Urinary bladder (tissue), 4 donors: ENCODE measurements around the gene TIMM23. TPM values are rescaled to one million over a fixed set of nuclear protein-coding genes. Genes with fewer than 3 reads are reported as not detected.
"Not testable (repeated sequence)": the region's sequence is repeated elsewhere in the genome, so short reads cannot be mapped to it uniquely, and the experiment has no call there.

Experiments used
- DNase-seq: peaks from one replicate; pipeline ENCODE4 v3.0.0-alpha.2; 2015; ENCODE audit errors: extremely low spot score
- H3K27ac ChIP-seq: one replicate; pipeline ENCODE4 v1.5.1; 2013; ENCODE audit warnings: low read depth, mild to moderate bottlenecking, moderate library complexity
- H3K36me3 ChIP-seq: one replicate; pipeline ENCODE4 v1.6.1; 2013; ENCODE audit warnings: mild to moderate bottlenecking, moderate library complexity; ENCODE audit not compliant: insufficient read depth
- H3K4me1 ChIP-seq: one replicate; pipeline ENCODE4 v1.6.1; 2013; ENCODE audit warnings: mild to moderate bottlenecking, moderate library complexity; ENCODE audit not compliant: insufficient read depth
- H3K4me3 ChIP-seq: one replicate; pipeline ENCODE4 v1.5.1; 2013; ENCODE audit warnings: low read depth, low read length
- WGBS: extraction: QIAGEN DNeasy Blood & Tissue Kit; methylation state at CpG from one replicate; pipeline ENCODE4 v1.1.7; 2013; 5-methylcytosine and 5-hydroxymethylcytosine counted together
- polyA plus RNA-seq: library from polyadenylated mRNA; stranded (reverse); fragments of 200-250 nt; gene quantifications from one replicate; pipeline ENCODE4 v1.2.3, GENCODE V29; 2013
- small RNA-seq: library from RNA; depleted of rRNA; stranded (forward); fragments of <200 nt; gene quantifications from one replicate; pipeline ENCODE3, GENCODE V24; 2014
- total RNA-seq: library from RNA; depleted of rRNA; stranded (reverse); fragments of >200 nt; gene quantifications from one replicate; pipeline ENCODE4 v1.2.3, GENCODE V29; 2014
- donor health status: healthy with polysubstance abuse.
- donor health status: healthy.

The TIMM23 gene
- total and polyA plus RNA-seq, 2 donors = 36.3 to 46.7 TPM

GRCh38 chr10:46037107-46037825 lies 65.0 kb downstream of the TIMM23 start:
- WGBS = 84% methylated on average over 8 of the region's 8 CpGs
- Histone ChIP-seq H3K36me3 (no peaks in the 10 kb centered on the region), H3K27ac (no peak overlapping the region), H3K4me1 (no peaks in the 10 kb centered on the region), H3K4me3 (no peak overlapping the region)
- no peak for DNase-seq

GRCh38 chr10:46040004-46040403 lies 67.7 kb downstream of the TIMM23 start:
- DNase-seq = no peak
- H3K4me3 ChIP-seq = no peak overlapping the region
- no peaks in the 10 kb centered on the region for H3K36me3 ChIP-seq
- no peak overlapping the region for H3K27ac ChIP-seq
- H3K4me1 ChIP-seq = no peaks in the 10 kb centered on the region
- 85% methylated on average over 3 of the region's 3 CpGs for WGBS

GRCh38 chr10:46042527-46042926 lies 70.2 kb downstream of the TIMM23 start:
- no peaks in the 10 kb centered on the region for H3K4me1 ChIP-seq
- no peak for DNase-seq
- WGBS = 59% methylated on average over 4 of the region's 4 CpGs
- no peaks in the 10 kb centered on the region for H3K36me3 ChIP-seq
- H3K4me3 ChIP-seq = no peak overlapping the region
- no peak overlapping the region for H3K27ac ChIP-seq

GRCh38 chr10:46046261-46046660 lies 74.0 kb downstream of the TIMM23 start, which contains the start of gene MSMB:
Gene MSMB (minus strand): TSS chr10:46046269. CDS start chr10:46046237, 32 bp downstream.
- Histone ChIP-seq H3K36me3 (no peaks in the 10 kb centered on the region), H3K4me3 (no peak within 1 kb of the TSS), H3K27ac (no peak within 1 kb of the TSS), H3K4me1 (no peaks in the 10 kb centered on the region)
- DNase-seq = no peak
- 82% methylated on average over 7 of the region's 7 CpGs for WGBS

- WGBS = 47% methylated on average over 2 of the region's 2 CpGs
- Histone ChIP-seq H3K36me3 (no peaks in the 10 kb centered on the region), H3K4me3 (no peak overlapping the region), H3K4me1 (no peaks in the 10 kb centered on the region), H3K27ac (no peak overlapping the region)
- no peak for DNase-seq
Observed at GRCh38 chr10:46048152-46048551, 75.9 kb downstream of the TIMM23 start.

- H3K27ac ChIP-seq, H3K4me3 ChIP-seq, H3K4me1 ChIP-seq, DNase-seq, H3K36me3 ChIP-seq: not testable (repeated sequence)
- WGBS = 95% methylated on average over 11 of the region's 11 CpGs
Observed at GRCh38 chr10:46049497-46049831, 77.2 kb downstream of the TIMM23 start.

- no peaks in the 10 kb centered on the region for H3K4me1 ChIP-seq
- no peak for DNase-seq
- H3K27ac ChIP-seq = no peak overlapping the region
- no peaks in the 10 kb centered on the region for H3K36me3 ChIP-seq
- no peak overlapping the region for H3K4me3 ChIP-seq
- 41% methylated on average over 11 of the region's 11 CpGs for WGBS
Observed at GRCh38 chr10:46050941-46051623, 78.8 kb downstream of the TIMM23 start.

GRCh38 chr10:46052057-46052790 lies 79.9 kb downstream of the TIMM23 start:
- Histone ChIP-seq H3K4me3 (no peak overlapping the region), H3K27ac (no peak overlapping the region), H3K4me1 (no peaks in the 10 kb centered on the region), H3K36me3 (no peaks in the 10 kb centered on the region)
- WGBS = 47% methylated on average over 7 of the region's 7 CpGs
- DNase-seq = no peak

GRCh38 chr10:46052791-46053375 lies 80.6 kb downstream of the TIMM23 start:
- 84% methylated on average over 6 of the region's 6 CpGs for WGBS
- Histone ChIP-seq H3K27ac (no peak overlapping the region), H3K4me1 (no peaks in the 10 kb centered on the region), H3K4me3 (no peak overlapping the region), H3K36me3 (no peaks in the 10 kb centered on the region)
- DNase-seq = no peak

Small RNAs within 50 kb of the gene (small RNA-seq; reads per million reads assigned to genes)
- gene SNORA74C-1 = not detected

Other genes with a start within 250 kb of the TIMM23 start
- 41.7 TPM for gene WASHC2C, start 245.2 kb upstream of the TIMM23 start, total RNA-seq
- gene WASHC2C, start 245.2 kb upstream of the TIMM23 start, polyA plus RNA-seq = 27.1 TPM
- gene AGAP4, start 125.0 kb upstream of the TIMM23 start, total RNA-seq = 17.8 TPM
- gene AGAP4, start 125.0 kb upstream of the TIMM23 start, polyA plus RNA-seq = 11.3 TPM
- 258 TPM for gene NCOA4, start 58.1 kb downstream of the TIMM23 start, total RNA-seq
- 94.8 TPM for gene NCOA4, start 58.1 kb downstream of the TIMM23 start, polyA plus RNA-seq
- gene MSMB, start 73.8 kb downstream of the TIMM23 start, total RNA-seq = not detected
- gene MSMB, start 73.8 kb downstream of the TIMM23 start, polyA plus RNA-seq = 1.1 TPM